T1000 (cell line): Measurements from ENCODE around the gene GOLIM4.
"Not testable (repeated sequence)": the region's sequence is repeated elsewhere in the genome, so short reads cannot be mapped to it uniquely, and the experiment has no call there.

Experiments
- DNase-seq: peaks from one replicate; lab custom pipeline; 2025; ENCODE audit warnings: mixed read lengths; lab: John Stamatoyannopoulos, UW

The GOLIM4 gene

GRCh38 chr3:168048414-168049330, 47.1 kb downstream of the GOLIM4 start:
- no peak for DNase-seq

- no peak for DNase-seq
These were observed 47.8 kb downstream of the GOLIM4 start for GRCh38 chr3:168047936-168048335.

GRCh38 chr3:168047190-168047795, 48.4 kb downstream of the GOLIM4 start:
- DNase-seq: no peak

- DNase-seq: no peak
These were observed 51.7 kb downstream of the GOLIM4 start for GRCh38 chr3:168044049-168044448.

- no peak for DNase-seq
These were observed 55.0 kb downstream of the GOLIM4 start for GRCh38 chr3:168040607-168041208.

GRCh38 chr3:168037020-168037419, 58.7 kb downstream of the GOLIM4 start:
- DNase-seq: no peak

- no peak for DNase-seq
These were observed 59.1 kb downstream of the GOLIM4 start for GRCh38 chr3:168036619-168037018.

GRCh38 chr3:168034152-168034928, 61.4 kb downstream of the GOLIM4 start:
- no peak for DNase-seq

- no peak for DNase-seq
These were observed 65.1 kb downstream of the GOLIM4 start for GRCh38 chr3:168030577-168030976.

GRCh38 chr3:168029705-168030104, 66.0 kb downstream of the GOLIM4 start:
- no peak for DNase-seq

GRCh38 chr3:168028086-168028485, 67.6 kb downstream of the GOLIM4 start:
- no peak for DNase-seq

GRCh38 chr3:168026764-168027163, 69.0 kb downstream of the GOLIM4 start:
- no peak for DNase-seq

- no peak for DNase-seq
These were observed 70.6 kb downstream of the GOLIM4 start for GRCh38 chr3:168025076-168025475.

GRCh38 chr3:168024537-168024941, 71.2 kb downstream of the GOLIM4 start:
- no peak for DNase-seq

GRCh38 chr3:168021737-168022450, 73.8 kb downstream of the GOLIM4 start:
- no peak for DNase-seq

- not testable (repeated sequence) for DNase-seq
These were observed 84.4 kb downstream of the GOLIM4 start for GRCh38 chr3:168011280-168011679.

- DNase-seq: no peak
These were observed 89.1 kb downstream of the GOLIM4 start for GRCh38 chr3:168006584-168006983.

- DNase-seq: no peak
These were observed 91.8 kb downstream of the GOLIM4 start for GRCh38 chr3:168003911-168004310.

- DNase-seq: peak; percentile 35
These were observed 92.8 kb downstream of the GOLIM4 start for GRCh38 chr3:168002786-168003368.

GRCh38 chr3:168001244-168001643, 94.5 kb downstream of the GOLIM4 start:
- DNase-seq: no peak

GRCh38 chr3:167998253-167998652, 97.5 kb downstream of the GOLIM4 start:
- no peak for DNase-seq
